NCI-H1436 (cell line): ENCODE data around the gene UROC1.

ENCODE experiments used
- DNase-seq: peaks from one replicate; lab custom pipeline; 2025; lab: John Stamatoyannopoulos, UW

The UROC1 gene

GRCh38 chr3:126494970-126495230 lies 22.7 kb downstream of the UROC1 start:
- no peak for DNase-seq

- no peak for DNase-seq
These were observed 23.2 kb downstream of the UROC1 start for GRCh38 chr3:126494204-126494969.

- no peak for DNase-seq
These were observed 23.8 kb downstream of the UROC1 start for GRCh38 chr3:126493739-126494138.

- DNase-seq = no peak
These were observed 24.5 kb downstream of the UROC1 start for GRCh38 chr3:126493051-126493450.

GRCh38 chr3:126491221-126492013 lies 26.2 kb downstream of the UROC1 start:
- DNase-seq = no peak

GRCh38 chr3:126490619-126491018 lies 27.0 kb downstream of the UROC1 start:
- DNase-seq = no peak

- DNase-seq = no peak
These were observed 28.5 kb downstream of the UROC1 start for GRCh38 chr3:126488886-126489569.

GRCh38 chr3:126488185-126488584 lies 29.4 kb downstream of the UROC1 start:
- DNase-seq = no peak

- DNase-seq = no peak
These were observed 30.3 kb downstream of the UROC1 start for GRCh38 chr3:126487151-126487771.

GRCh38 chr3:126486360-126486847 lies 31.2 kb downstream of the UROC1 start:
- DNase-seq = no peak

- no peak for DNase-seq
These were observed 31.6 kb downstream of the UROC1 start for GRCh38 chr3:126485956-126486355.

GRCh38 chr3:126485176-126485897 lies 32.2 kb downstream of the UROC1 start:
- DNase-seq = no peak

- DNase-seq = no peak
These were observed 32.9 kb downstream of the UROC1 start for GRCh38 chr3:126484662-126485061.

GRCh38 chr3:126484148-126484547 lies 33.4 kb downstream of the UROC1 start:
- DNase-seq = no peak

GRCh38 chr3:126483321-126483761 lies 34.2 kb downstream of the UROC1 start:
- no peak for DNase-seq

GRCh38 chr3:126482503-126483255 lies 34.9 kb downstream of the UROC1 start:
- no peak for DNase-seq

- no peak for DNase-seq
These were observed 35.6 kb downstream of the UROC1 start for GRCh38 chr3:126481808-126482502.

- no peak for DNase-seq
These were observed 36.7 kb downstream of the UROC1 start for GRCh38 chr3:126480861-126481260.

- DNase-seq = no peak
These were observed 37.4 kb downstream of the UROC1 start for GRCh38 chr3:126480206-126480605.

- no peak for DNase-seq
These were observed 37.9 kb downstream of the UROC1 start for GRCh38 chr3:126479642-126480041.
